ENCODE results near the gene UBE2G1. TPM values are rescaled to one million over a fixed set of nuclear protein-coding genes. Genes with fewer than 3 reads are reported as not detected.
"Not testable (repeated sequence)": the region's sequence is repeated elsewhere in the genome, so short reads cannot be mapped to it uniquely, and the experiment has no call there.

Gene UBE2G1
- total RNA-seq, 3 donors from 2014 or later = 71.3 to 73.0 (median 72.2) TPM

DNA sequence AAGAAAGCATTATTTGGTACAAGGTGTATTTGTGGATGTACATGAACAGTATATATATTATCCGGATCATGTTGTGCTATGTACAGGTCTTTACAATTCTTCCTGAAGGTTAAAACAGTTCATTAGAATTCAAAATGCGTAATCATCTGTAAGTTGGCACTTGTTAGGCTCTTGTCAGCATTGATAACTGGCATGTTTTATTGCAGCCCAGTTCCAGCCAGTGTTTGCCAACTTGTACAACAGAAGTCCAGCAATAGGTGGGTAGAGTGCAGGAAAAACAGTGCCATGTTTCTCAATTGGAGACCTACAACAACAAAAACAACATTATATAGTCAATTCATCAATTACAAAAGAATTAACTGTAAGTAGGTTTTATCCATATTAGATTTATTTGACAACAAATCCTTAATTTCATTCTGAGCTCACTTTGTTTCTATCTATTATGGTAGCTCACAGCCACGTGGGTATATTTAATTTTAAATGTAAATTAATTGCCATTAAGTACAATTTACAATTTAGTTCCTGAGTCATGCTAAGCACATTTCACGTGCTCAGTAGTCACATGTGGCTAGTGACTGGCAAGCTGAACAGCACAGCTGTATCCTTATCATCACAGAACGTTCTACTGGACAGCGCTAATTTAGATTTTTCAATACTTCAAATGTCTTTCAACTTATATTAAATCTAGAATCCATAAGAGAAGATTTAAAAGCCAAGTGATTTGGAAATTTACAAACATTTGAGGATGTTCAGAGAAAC is 94.1 kb downstream of the UBE2G1 start:
- DNase-seq = no peak
- no peak overlapping the region for H3K4me3 Mint-ChIP-seq
- no peaks in the 10 kb centered on the region for H3K4me1 Mint-ChIP-seq (ENCODE audit: low read depth)
- no peaks in the 10 kb centered on the region for H3K27me3 Mint-ChIP-seq (ENCODE audit: low read depth)
- no peak for ATAC-seq
- no peaks in the 10 kb centered on the region for H3K9me3 Mint-ChIP-seq
- peaks cover 21% of the 10 kb centered on the region for H3K36me3 Mint-ChIP-seq (ENCODE audit: insufficient read depth)

DNA sequence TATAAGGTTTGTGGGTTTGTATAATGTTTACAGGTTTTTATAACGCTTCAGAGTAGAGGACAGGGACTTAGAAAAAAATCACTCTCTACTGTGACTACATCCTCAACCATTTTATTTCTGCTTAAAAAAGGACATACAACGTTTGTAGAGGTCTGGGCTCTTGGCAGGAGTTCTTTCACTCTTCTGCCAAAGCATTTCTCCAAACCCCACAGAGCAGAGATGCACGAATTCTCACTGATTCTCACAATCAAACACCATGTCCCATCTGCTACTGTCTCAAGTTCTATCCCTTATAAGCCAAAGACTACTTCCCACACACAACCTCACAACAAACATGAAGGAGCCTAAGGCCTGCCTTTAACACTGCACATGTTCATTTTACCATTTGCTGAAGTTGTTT is 95.7 kb downstream of the UBE2G1 start:
- Mint-ChIP-seq H3K4me3 (no peak overlapping the region), H3K9me3 (no peaks in the 10 kb centered on the region), H3K36me3 (ENCODE audit: insufficient read depth) (peaks cover 14% of the 10 kb centered on the region), H3K4me1 (ENCODE audit: low read depth) (no peaks in the 10 kb centered on the region), H3K27me3 (ENCODE audit: low read depth) (no peaks in the 10 kb centered on the region)
- DNase-seq = no peak
- ATAC-seq = no peak

DNA sequence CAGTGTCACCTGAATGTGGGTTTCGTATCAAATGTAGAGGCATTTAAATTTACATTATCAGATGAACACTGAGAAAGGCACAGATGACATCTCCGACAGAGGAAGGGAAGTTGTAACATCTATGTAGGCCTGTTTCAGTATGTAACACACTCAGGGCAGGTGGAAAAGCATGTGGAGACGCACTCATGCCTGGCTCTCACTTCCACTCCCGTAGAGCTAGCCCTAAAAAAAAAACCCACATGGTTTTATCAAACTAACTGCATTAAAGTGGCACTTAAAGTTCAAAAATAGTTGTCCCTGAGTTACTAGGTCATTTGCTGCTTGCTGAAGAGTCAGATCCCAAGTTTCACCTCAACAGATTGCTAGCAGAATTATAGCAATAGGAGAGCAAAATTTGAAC is 96.6 kb downstream of the UBE2G1 start:
- Mint-ChIP-seq H3K36me3 (ENCODE audit: insufficient read depth) (peaks cover 14% of the 10 kb centered on the region), H3K4me1 (ENCODE audit: low read depth) (no peaks in the 10 kb centered on the region), H3K9me3 (no peaks in the 10 kb centered on the region), H3K27me3 (ENCODE audit: low read depth) (no peaks in the 10 kb centered on the region), H3K4me3 (no peak overlapping the region)
- DNase-seq (no peak), ATAC-seq (no peak)

DNA sequence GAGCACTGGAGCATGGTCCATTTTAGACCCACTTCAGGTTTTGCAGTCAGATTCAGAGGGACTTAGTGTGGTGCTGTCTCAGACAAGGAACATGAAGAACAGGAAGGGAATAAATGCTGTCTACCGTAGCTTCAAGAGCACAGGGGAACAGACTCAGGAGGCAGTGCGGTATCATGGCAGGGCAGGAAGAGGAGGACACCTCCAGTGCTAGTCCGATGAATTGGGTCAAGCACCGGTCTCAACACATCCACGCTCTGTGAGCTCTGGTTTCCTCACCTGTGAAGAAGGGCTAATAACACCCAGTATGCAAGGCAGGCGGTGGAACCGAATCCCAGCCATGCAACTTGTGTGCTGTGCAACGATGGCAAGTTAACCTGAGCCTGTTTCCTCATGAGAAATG is 99.1 kb downstream of the UBE2G1 start:
- Mint-ChIP-seq H3K9me3 (no peaks in the 10 kb centered on the region), H3K27me3 (ENCODE audit: low read depth) (no peaks in the 10 kb centered on the region), H3K4me1 (ENCODE audit: low read depth) (peaks cover 17% of the 10 kb centered on the region), H3K4me3 (no peak overlapping the region), H3K36me3 (ENCODE audit: insufficient read depth) (peaks cover 12% of the 10 kb centered on the region)
- ATAC-seq (no peak), DNase-seq (no peak)

DNA sequence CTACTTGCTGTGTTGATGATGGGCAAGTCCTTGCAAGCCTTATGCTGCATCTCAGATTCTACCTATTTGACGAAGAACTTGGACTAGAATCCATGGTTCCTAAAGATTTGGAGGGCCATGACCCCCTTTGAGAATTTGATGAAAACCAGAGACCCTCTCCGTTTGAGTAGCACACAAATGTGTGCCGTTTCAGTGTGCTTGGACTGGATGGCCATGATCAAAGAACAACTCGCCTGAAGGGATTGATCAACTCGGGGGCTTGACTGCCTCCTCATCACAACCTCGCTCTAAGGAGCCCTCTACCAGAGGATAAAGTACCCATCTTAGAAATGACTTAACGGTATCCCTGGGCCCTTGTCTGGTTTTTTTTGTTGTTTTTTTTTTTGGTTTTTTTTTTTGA is 99.9 kb downstream of the UBE2G1 start:
- ATAC-seq (no peak), DNase-seq (no peak)
- peaks cover 25% of the 10 kb centered on the region for H3K4me1 Mint-ChIP-seq (ENCODE audit: low read depth)
- no peak overlapping the region for H3K4me3 Mint-ChIP-seq
- no peaks in the 10 kb centered on the region for H3K9me3 Mint-ChIP-seq
- H3K36me3 Mint-ChIP-seq (ENCODE audit: insufficient read depth) = peaks cover 11% of the 10 kb centered on the region
- H3K27me3 Mint-ChIP-seq (ENCODE audit: low read depth) = no peaks in the 10 kb centered on the region

DNA sequence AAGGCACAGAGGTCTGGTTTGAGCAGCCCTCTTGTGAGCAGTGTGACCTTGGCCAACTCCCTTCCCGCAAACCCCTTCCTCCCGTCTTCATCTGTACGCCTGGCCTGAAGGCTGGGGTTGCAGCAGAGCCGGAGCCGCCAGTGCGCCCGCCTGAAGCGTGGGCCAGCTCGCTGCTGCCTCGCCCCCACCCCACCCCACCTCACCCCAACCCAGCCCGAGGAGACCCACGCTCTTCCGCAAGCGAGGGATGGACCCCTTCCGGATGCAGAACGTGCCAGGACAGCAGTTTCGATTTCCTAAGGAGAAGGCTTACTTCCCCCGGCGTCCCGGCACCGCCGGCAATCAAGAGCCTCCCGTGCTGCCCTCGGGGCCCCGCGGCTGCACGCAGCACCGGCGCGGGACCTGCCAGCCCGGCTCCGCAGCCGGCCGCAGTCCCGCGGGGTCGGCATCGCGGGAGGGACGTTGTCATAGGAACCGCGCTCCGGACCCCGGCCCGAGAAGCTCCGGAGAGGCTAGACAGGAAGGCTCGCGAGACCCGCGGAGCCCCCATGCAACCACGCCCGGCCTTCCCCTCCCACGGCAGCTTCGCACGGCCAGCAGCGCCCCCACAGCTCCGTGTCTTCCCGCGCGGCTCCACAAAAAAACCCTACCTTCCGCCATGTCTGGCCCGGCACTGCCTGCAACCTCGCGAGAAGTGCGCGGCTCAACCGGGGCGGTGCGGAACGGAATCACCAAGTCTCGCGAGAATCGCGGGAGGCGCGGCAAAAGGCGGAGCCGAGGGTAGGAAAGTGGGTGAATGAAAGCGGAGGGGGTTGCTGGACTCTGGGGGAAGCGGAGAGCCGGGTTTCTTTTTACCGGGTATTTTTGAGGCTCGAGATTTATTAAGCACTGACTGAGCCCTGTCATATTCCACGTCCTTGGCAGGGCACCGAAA is 102.9 kb downstream of the UBE2G1 start, which contains the start of gene ANKFY1:
Gene ANKFY1 (minus strand): TSS at position 698 of the 934 bp plus-strand sequence. CDS start 38 bp downstream, at position 660.
- ATAC-seq (peak; percentile 98 to 99), DNase-seq (peak; percentile 97)
- Mint-ChIP-seq H3K36me3 (ENCODE audit: insufficient read depth) (peaks cover 14% of the 10 kb centered on the region), H3K4me3 (peak within 1 kb of the TSS; percentile 90), H3K27me3 (ENCODE audit: low read depth) (no peaks in the 10 kb centered on the region), H3K4me1 (ENCODE audit: low read depth) (peaks cover 32% of the 10 kb centered on the region), H3K9me3 (no peaks in the 10 kb centered on the region)

DNA sequence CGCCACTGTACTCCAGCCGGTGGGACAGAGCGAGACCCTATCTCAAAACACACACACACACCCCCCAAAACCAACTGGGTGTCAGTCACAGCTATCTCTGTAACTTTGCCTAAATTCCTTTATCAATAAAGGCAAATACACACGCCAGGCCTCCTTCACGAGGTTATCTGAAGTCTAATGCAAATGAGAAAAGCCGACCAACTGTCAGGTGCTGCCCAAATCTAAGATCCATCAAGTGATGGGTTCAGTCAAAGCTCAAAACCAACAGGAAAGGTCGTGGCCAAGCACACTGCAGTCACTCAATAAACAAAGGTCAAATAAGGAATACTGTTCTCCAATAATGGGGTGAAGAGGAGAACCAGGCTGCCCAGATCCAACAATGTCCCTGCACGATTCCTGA is 103.8 kb downstream of the UBE2G1 start:
- H3K4me1 Mint-ChIP-seq (ENCODE audit: low read depth) = peaks cover 36% of the 10 kb centered on the region

DNA sequence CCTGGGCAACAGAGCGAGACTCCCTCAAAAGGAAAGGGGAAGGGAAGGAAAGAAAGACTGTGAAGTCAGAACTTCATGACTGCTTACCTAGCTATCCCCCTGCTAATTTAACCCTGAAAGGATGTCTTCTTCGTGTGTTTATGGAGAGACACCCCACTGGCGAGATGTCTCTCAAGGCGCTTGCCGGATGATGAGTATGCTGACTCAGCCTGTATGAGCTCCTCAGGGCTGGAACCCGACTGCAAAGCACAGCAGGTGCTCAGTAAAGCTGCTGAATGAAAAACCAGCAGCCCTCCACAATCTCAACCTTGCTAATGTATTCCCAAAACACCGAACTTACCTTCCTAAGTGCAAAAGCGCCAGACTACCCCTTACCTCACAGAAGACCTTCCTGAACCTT is 105.0 kb downstream of the UBE2G1 start:
- Mint-ChIP-seq H3K9me3 (no peaks in the 10 kb centered on the region), H3K4me1 (ENCODE audit: low read depth) (peaks cover 48% of the 10 kb centered on the region), H3K36me3 (ENCODE audit: insufficient read depth) (peaks cover 18% of the 10 kb centered on the region), H3K27me3 (ENCODE audit: low read depth) (no peaks in the 10 kb centered on the region), H3K4me3 (peak overlapping the region; percentile 90)
- ATAC-seq (no peak), DNase-seq (no peak)

More for the DNA sequence above, 103.8 kb downstream of the UBE2G1 start:
- DNase-seq (no peak), ATAC-seq (no peak)
- Mint-ChIP-seq H3K9me3 (no peaks in the 10 kb centered on the region), H3K4me3 (peak overlapping the region; percentile 90), H3K27me3 (ENCODE audit: low read depth) (no peaks in the 10 kb centered on the region), H3K36me3 (ENCODE audit: insufficient read depth) (peaks cover 12% of the 10 kb centered on the region)

DNA sequence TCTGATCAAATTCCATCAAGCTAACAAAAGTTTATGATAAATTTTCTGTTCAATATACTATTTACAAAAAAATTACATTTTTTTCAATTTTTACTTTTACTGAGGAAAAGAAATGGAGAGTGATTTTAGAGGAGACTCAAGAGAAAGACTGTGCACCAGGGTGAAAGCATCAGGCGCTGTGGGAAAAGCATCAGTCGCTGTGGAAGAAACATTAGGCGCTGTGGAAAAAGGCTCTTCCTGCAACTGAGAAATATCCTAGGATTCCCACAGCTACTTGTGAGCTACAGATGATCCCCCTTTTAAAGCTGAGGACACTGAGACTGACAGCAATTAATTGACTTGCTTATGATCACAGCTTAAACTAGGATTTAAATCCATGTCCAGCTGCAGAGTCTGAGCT is 107.6 kb downstream of the UBE2G1 start:
- Mint-ChIP-seq H3K27me3 (ENCODE audit: low read depth) (no peaks in the 10 kb centered on the region), H3K4me1 (ENCODE audit: low read depth) (peaks cover 47% of the 10 kb centered on the region), H3K36me3 (ENCODE audit: insufficient read depth) (peaks cover 27% of the 10 kb centered on the region), H3K4me3 (no peak overlapping the region), H3K9me3 (no peaks in the 10 kb centered on the region)
- DNase-seq = no peak
- ATAC-seq = no peak

DNA sequence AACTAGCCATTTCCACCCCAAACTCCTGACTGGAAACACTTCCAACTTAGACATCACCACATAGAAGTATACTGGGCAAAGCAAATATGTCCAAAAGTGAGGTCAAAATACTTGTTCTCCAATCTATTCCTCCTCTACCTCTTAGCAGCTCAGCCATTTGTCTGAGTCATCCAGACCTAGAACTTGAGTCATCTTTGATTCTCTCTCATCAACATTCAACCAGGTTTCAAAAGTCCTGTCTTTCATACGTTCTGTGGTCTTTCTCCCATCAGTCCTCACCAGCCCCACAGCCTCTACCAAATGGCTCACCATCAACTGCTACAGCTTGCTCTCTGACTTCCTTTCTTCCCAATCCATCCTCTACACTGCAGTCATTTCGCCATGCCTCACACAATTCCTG is 109.5 kb downstream of the UBE2G1 start:
- DNase-seq (no peak), ATAC-seq (peak; percentile 59 to 65)
- Mint-ChIP-seq H3K9me3 (no peaks in the 10 kb centered on the region), H3K27me3 (ENCODE audit: low read depth) (no peaks in the 10 kb centered on the region), H3K36me3 (ENCODE audit: insufficient read depth) (peaks cover 30% of the 10 kb centered on the region), H3K4me1 (ENCODE audit: low read depth) (peaks cover 45% of the 10 kb centered on the region), H3K4me3 (no peak overlapping the region)

DNA sequence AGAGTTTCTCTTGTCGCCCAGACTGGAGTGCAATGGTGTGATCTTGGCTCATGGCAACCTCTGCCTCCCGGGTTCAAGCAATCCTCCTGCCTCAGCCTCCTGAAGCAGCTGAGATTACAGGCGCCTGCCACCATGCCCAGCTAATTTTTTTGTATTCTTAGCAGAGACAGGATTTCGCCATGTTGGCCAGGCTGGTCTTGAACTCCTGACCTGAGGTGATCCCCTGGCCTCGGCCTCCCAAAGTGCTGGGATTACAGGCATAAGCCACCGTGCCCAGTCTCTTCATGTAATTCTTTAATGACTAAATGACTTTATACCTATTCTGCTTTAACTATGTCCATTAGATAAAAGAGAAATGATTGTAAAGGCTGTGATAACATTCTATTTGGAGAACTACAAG is 111.2 kb downstream of the UBE2G1 start:
- H3K4me1 Mint-ChIP-seq (ENCODE audit: low read depth) = peaks cover 46% of the 10 kb centered on the region
- peaks cover 26% of the 10 kb centered on the region for H3K36me3 Mint-ChIP-seq (ENCODE audit: insufficient read depth)
- not testable (repeated sequence) for H3K27me3 Mint-ChIP-seq (ENCODE audit: low read depth); H3K9me3 Mint-ChIP-seq; H3K4me3 Mint-ChIP-seq; ATAC-seq; DNase-seq

DNA sequence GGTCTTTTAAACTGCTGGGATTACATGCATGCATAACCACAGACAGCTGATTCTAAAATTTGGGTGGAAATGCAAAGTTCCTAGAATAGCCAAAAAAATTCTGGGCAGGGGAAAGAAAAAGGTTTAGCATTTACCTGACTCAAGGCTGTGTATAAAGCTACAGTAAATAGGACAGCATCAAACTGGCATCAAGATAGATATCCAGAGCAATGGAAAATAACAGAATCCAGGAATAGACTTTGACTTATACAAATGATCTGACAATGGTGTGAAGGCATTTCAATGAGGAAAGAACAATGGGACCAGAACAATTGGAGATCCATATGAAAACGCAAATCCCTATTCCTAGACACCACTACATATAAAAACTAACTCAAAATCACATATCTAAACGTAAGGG is 115.6 kb downstream of the UBE2G1 start:
- no peak overlapping the region for H3K4me3 Mint-ChIP-seq
- H3K4me1 Mint-ChIP-seq (ENCODE audit: low read depth) = peaks cover 50% of the 10 kb centered on the region
- DNase-seq (no peak), ATAC-seq (no peak)
- H3K27me3 Mint-ChIP-seq (ENCODE audit: low read depth) = no peaks in the 10 kb centered on the region
- H3K9me3 Mint-ChIP-seq = no peaks in the 10 kb centered on the region
- peaks cover 16% of the 10 kb centered on the region for H3K36me3 Mint-ChIP-seq (ENCODE audit: insufficient read depth)

DNA sequence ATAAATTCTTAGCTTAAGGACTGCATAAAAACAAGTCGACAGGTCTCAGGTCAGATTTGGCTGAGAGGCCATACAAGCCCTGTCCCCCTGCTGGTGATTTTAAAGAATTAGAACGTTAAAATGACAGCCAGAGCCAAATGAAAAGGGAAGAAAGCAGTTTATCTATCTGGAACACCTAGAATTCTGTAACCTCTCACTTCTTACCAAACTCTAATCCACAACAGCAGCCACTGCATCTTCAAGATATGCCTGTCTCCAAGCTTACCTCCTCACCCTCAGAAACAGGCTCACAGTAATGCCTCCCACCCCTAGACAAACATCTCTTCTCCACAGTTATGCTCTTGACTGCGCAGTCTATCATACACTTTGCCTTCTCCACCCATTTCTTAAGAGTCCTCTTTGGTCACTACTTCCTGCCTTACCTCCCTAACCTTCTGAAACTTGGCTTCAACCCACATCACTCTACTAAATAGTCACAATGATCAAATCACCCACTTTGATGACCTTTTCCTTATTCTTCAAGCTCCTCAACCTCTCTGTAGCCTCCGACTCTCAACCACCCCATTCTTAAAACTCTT is 116.9 kb downstream of the UBE2G1 start:
- Mint-ChIP-seq H3K27me3 (ENCODE audit: low read depth) (no peaks in the 10 kb centered on the region), H3K9me3 (no peaks in the 10 kb centered on the region), H3K36me3 (ENCODE audit: insufficient read depth) (peaks cover 19% of the 10 kb centered on the region), H3K4me3 (no peak overlapping the region), H3K4me1 (ENCODE audit: low read depth) (peaks cover 52% of the 10 kb centered on the region)
- no peak for DNase-seq
- ATAC-seq = peak in 1 of 2 donors; percentile 48

DNA sequence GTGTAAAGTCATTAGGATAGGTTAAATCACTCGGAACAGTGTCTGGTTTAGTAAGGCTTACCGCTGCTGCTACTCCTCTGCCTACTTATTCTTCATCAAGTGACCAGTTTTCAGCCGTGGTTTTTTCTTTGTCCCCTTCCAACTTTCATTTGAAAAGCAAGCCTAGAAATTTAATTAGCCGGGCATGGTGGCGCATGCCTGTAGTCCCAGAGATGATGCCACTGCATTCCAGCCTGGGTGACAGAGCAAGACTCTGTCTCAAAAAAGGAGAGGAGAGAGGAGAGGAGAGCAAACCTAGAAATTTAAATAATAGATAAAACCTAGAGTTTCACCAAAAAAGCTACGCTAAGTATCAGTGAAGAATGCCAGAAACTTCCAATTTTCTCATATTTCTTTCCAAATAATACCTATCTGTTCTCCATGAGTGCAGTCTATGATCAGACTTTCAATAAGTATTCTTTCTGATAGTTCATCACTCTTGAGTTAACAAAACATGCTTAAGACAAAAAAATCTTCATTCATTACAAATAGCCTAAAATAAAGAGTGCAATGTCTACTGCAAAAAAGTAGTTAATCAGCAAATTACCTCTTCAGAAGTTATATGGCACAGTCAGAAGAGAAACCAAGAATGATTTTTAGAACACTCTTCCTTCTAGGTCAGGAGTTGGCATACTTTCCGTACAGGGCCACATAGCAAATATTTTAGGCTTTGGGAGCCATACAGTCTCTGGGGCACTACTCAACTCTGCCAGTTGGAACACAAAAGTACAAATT is 117.8 kb downstream of the UBE2G1 start:
- peaks cover 53% of the 10 kb centered on the region for H3K4me1 Mint-ChIP-seq (ENCODE audit: low read depth)
- H3K4me3 Mint-ChIP-seq = no peak overlapping the region
- H3K36me3 Mint-ChIP-seq (ENCODE audit: insufficient read depth) = peaks cover 16% of the 10 kb centered on the region
- ATAC-seq = no peak
- no peaks in the 10 kb centered on the region for H3K9me3 Mint-ChIP-seq
- no peaks in the 10 kb centered on the region for H3K27me3 Mint-ChIP-seq (ENCODE audit: low read depth)
- no peak for DNase-seq
